Activated B cell treated with CpG ODN at 0.5 μM for 24 hours (primary cell): ENCODE measurements around the gene MEOX2. TPM values are rescaled to one million over a fixed set of nuclear protein-coding genes. Genes with fewer than 3 reads are reported as not detected.

Experiments
- ATAC-seq: fragments of 200-7000 bp; cut with Tn5 transposase; one replicate; pipeline ENCODE4 v1.10.0; 2021; ENCODE audit warnings: low read depth, mild to moderate bottlenecking, moderate library complexity
- CTCF ChIA-PET: fragments of 350-600 bp; sonication (Branson Sonifier 250); formaldehyde crosslinking; loops from one replicate; lab custom pipeline; 2021; ENCODE audit warnings: antibody characterized with exemption; lab: Charles Lee
- POLR2A ChIA-PET: fragments of 350-600 bp; sonication (Branson Sonifier 250); formaldehyde crosslinking; loops from one replicate; lab custom pipeline; 2021; ENCODE audit warnings: antibody characterized with exemption; lab: Charles Lee
- DNase-seq: peaks from one replicate; pipeline ENCODE4 v3.0.0; 2022
- H3K27ac Mint-ChIP-seq: one replicate; pipeline ENCODE4 v1.8.0; 2020; ENCODE audit warnings: mixed read lengths
- H3K27me3 Mint-ChIP-seq: one replicate; pipeline ENCODE4 v1.8.0; 2021; ENCODE audit warnings: mixed read lengths
- H3K36me3 Mint-ChIP-seq: one replicate; pipeline ENCODE4 v1.8.0; 2021; ENCODE audit warnings: low read depth, mixed read lengths
- H3K4me1 Mint-ChIP-seq: one replicate; pipeline ENCODE4 v1.8.0; 2021; ENCODE audit warnings: mixed read lengths
- H3K4me3 Mint-ChIP-seq: one replicate; pipeline ENCODE4 v1.8.0; 2020; ENCODE audit warnings: mild to moderate bottlenecking, mixed read lengths
- H3K9me3 Mint-ChIP-seq: one replicate; pipeline ENCODE4 v1.8.0; 2020; ENCODE audit warnings: mixed read lengths
- intact Hi-C: fragments of 100-400 bp; cut with micrococcal nuclease; formaldehyde crosslinking; loops from one replicate; pipeline ENCODE4 v1.15.1; 2024
- total RNA-seq: library from RNA; stranded (reverse); gene quantifications from 2 replicates; pipeline ENCODE4 v1.2.3, GENCODE V29; 2022
- TF ChIP-seq, protein P1 (sequence below): fragments of 200-600 bp; IDR thresholded peaks from one replicate; pipeline ENCODE4 v1.8.0; 2022; ENCODE audit warnings: antibody characterized with exemption, mild to moderate bottlenecking

The MEOX2 gene
- total RNA-seq, 1 donor from 2014 or later = not detected

DNA sequence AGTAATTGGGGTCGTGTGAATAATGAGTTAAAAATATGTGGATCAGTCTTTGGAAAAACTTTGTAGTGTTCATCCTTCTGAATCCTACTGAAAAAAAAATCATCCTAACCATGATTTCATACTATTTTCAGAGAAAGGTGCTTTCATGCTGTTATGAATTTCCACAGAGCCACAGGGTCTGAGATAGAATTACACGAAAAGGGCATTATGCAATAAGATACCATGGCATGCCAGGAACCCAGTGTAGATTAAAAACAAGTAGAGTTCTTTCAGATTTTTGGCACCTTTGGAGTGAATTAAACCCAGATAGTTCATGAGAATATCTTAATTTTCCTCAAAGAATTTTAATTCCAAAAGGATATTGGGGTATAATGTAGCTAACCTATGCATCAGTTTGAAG is 77.2 kb downstream of the MEOX2 start:
- ATAC-seq = no peak
- no peak overlapping the region for H3K4me3 Mint-ChIP-seq
- no peaks in the 10 kb centered on the region for H3K4me1 Mint-ChIP-seq
- intact Hi-C loops = no loop called here
- H3K27me3 Mint-ChIP-seq = no peaks in the 10 kb centered on the region
- TF ChIP-seq, protein P1, sequence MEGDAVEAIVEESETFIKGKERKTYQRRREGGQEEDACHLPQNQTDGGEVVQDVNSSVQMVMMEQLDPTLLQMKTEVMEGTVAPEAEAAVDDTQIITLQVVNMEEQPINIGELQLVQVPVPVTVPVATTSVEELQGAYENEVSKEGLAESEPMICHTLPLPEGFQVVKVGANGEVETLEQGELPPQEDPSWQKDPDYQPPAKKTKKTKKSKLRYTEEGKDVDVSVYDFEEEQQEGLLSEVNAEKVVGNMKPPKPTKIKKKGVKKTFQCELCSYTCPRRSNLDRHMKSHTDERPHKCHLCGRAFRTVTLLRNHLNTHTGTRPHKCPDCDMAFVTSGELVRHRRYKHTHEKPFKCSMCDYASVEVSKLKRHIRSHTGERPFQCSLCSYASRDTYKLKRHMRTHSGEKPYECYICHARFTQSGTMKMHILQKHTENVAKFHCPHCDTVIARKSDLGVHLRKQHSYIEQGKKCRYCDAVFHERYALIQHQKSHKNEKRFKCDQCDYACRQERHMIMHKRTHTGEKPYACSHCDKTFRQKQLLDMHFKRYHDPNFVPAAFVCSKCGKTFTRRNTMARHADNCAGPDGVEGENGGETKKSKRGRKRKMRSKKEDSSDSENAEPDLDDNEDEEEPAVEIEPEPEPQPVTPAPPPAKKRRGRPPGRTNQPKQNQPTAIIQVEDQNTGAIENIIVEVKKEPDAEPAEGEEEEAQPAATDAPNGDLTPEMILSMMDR = no peak
- H3K36me3 Mint-ChIP-seq = no peaks in the 10 kb centered on the region
- H3K27ac Mint-ChIP-seq = no peak overlapping the region
- ChIA-PET CTCF (no interaction called here), POLR2A (no interaction called here)
- no peak for DNase-seq
- H3K9me3 Mint-ChIP-seq = no peaks in the 10 kb centered on the region

DNA sequence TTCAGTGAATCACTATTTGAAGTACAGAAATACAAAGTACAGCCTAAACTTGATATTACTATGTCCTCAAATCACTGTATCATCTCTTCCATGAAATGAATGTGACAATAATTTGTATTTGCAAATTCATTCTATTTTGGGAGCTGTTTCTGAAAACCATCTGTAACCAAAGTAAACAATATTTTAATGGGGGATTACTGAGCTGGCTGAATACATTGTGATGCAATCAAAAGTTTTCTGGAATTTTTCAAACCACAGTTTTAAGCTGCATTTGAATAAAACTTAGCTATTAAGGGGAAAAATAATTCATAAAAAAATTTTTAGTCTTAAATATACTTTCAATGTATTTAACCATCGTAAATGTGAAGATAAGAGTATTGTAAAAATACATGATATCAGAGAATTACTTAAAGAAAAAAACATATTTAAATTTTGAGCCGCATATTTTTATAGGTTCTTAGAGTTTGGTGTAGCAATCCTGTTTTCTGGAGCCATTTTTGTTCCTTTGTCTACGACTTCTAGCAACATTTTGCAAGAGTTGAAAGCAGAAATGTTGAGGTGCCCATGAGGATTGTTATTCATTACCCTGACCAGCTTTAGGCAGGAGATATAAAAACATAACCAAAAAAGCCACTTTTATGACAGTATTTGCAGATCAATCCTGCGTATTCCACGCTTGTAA is 78.8 kb downstream of the MEOX2 start:
- no peaks in the 10 kb centered on the region for H3K4me1 Mint-ChIP-seq
- H3K27me3 Mint-ChIP-seq = no peaks in the 10 kb centered on the region
- no peak overlapping the region for H3K27ac Mint-ChIP-seq
- intact Hi-C loops = no loop called here
- H3K9me3 Mint-ChIP-seq = no peaks in the 10 kb centered on the region
- no peak overlapping the region for H3K4me3 Mint-ChIP-seq
- ATAC-seq (no peak), DNase-seq (no peak)
- no peaks in the 10 kb centered on the region for H3K36me3 Mint-ChIP-seq
- TF ChIP-seq, protein P1 = no peak
- CTCF ChIA-PET = no interaction called here
- POLR2A ChIA-PET = no interaction called here

DNA sequence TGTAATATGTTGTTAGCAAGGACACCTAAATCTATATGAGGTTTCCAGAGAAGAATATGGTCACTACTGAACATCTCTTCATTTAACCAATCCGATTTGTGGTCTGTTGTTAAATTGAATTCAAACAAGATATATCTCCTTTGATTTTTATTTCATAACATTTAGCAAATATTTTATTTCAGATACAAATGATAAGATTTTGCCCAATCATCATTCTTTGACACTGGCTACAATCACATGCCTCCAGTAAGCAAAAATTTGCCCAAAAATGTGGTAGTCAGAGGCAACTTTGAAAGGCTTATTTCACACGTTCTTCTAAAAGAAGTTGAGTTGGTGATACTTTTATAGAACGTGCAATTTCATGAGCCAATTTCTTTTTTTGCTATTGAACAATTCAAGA is 79.9 kb downstream of the MEOX2 start:
- H3K36me3 Mint-ChIP-seq = no peaks in the 10 kb centered on the region
- ChIA-PET CTCF (no interaction called here), POLR2A (no interaction called here)

DNA sequence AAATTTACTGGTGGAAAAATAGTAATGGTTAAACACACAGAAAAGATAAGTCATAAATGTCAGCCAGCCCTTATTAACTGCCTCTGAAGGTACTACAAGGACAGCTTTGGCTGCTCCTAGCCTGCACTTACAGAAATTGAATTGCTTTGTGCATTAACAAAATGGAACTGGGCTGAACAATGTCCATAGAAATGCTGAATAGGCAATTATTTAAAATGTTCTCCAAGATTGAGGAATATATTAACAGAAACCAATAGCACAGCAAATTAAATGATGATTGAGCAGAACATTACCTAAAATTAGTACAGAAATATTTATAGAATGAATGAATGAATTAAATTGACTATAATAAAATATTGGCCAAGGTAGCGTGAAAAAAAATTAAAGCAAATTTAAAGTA is 82.3 kb downstream of the MEOX2 start:
- POLR2A ChIA-PET = no interaction called here
- Mint-ChIP-seq H3K27ac (no peak overlapping the region), H3K36me3 (no peaks in the 10 kb centered on the region), H3K4me1 (no peaks in the 10 kb centered on the region), H3K4me3 (no peak overlapping the region), H3K9me3 (peaks cover 3% of the 10 kb centered on the region), H3K27me3 (no peaks in the 10 kb centered on the region)
- CTCF ChIA-PET = no interaction called here
- TF ChIP-seq, protein P1 = no peak
- no peak for DNase-seq
- no peak for ATAC-seq
- intact Hi-C loops = no loop called here

More for the DNA sequence above, 79.9 kb downstream of the MEOX2 start:
- TF ChIP-seq, protein P1 = no peak
- no peak for DNase-seq
- Mint-ChIP-seq H3K4me3 (no peak overlapping the region), H3K27me3 (no peaks in the 10 kb centered on the region), H3K9me3 (no peaks in the 10 kb centered on the region), H3K27ac (no peak overlapping the region), H3K4me1 (no peaks in the 10 kb centered on the region)
- intact Hi-C loops = no loop called here
- no peak for ATAC-seq

DNA sequence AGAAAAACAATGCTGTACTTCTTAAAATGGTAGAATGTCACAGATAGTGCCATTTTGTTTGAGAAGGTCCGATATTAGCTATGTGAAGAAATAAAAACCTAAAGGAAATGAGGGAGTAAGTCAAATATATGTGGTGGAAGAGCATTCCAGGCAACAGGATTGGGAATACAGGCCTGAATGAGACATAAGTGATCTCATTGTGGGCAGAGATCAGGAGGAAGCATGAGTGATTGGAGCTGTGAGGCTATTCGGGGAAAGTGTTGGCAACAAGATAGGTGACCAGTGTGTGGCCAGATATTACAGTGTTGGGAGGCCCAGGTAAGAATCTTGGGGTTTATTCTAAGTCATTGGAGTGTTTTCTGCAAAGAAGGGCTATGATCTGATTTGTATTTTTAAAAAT is 83.4 kb downstream of the MEOX2 start:
- intact Hi-C loops = no loop called here
- Mint-ChIP-seq H3K36me3 (no peaks in the 10 kb centered on the region), H3K27ac (no peak overlapping the region), H3K9me3 (peaks cover 3% of the 10 kb centered on the region), H3K27me3 (no peaks in the 10 kb centered on the region), H3K4me3 (no peak overlapping the region), H3K4me1 (no peaks in the 10 kb centered on the region)
- CTCF ChIA-PET = no interaction called here
- ATAC-seq (no peak), DNase-seq (no peak)
- POLR2A ChIA-PET = no interaction called here
- TF ChIP-seq, protein P1 = no peak
